Activated T-cell treated with anti-CD3 and anti-CD28 coated beads, Interleukin-2, amount 50 U/mL, for 24 hours (primary cell): ENCODE data around the gene CD300LB.
A peak's percentile ranks its signal among the peaks of the same experiment; 100 is the strongest.
"Not testable (repeated sequence)": the region's sequence is repeated elsewhere in the genome, so short reads cannot be mapped to it uniquely, and the experiment has no call there.

Source experiments
- DNase-seq: peaks from one replicate; pipeline ENCODE4 v3.0.0-alpha.2; 2020
- H3K27ac Mint-ChIP-seq: 2 replicates; pipeline ENCODE4 v1.8.0; 2020; ENCODE audit warnings: mild to moderate bottlenecking, mixed read lengths
- H3K27me3 Mint-ChIP-seq: 2 replicates; pipeline ENCODE4 v1.8.0; 2020; ENCODE audit warnings: mixed read lengths
- H3K36me3 Mint-ChIP-seq: 2 replicates; pipeline ENCODE4 v1.8.0; 2020; ENCODE audit warnings: low read depth, mixed read lengths
- H3K4me1 Mint-ChIP-seq: 2 replicates; pipeline ENCODE4 v1.8.0; 2020; ENCODE audit warnings: low read depth, mixed read lengths
- H3K4me3 Mint-ChIP-seq: 2 replicates; pipeline ENCODE4 v1.8.0; 2020; ENCODE audit warnings: mild to moderate bottlenecking, moderate library complexity, mixed read lengths
- H3K9me3 Mint-ChIP-seq: 2 replicates; pipeline ENCODE4 v1.8.0; 2020; ENCODE audit warnings: mixed read lengths

The CD300LB gene

GRCh38 chr17:74512036-74512435 lies 19.2 kb downstream of the CD300LB start:
- no peak for DNase-seq
- Mint-ChIP-seq H3K36me3 (peaks cover 2% of the 10 kb centered on the region), H3K4me3 (peak overlapping the region; percentile 52), H3K27ac (peak overlapping the region; percentile 93), H3K27me3 (peaks cover 24% of the 10 kb centered on the region), H3K4me1 (peaks cover 32% of the 10 kb centered on the region), H3K9me3 (peaks cover 14% of the 10 kb centered on the region)

GRCh38 chr17:74508156-74508555 lies 23.1 kb downstream of the CD300LB start:
- peaks cover 19% of the 10 kb centered on the region for H3K4me1 Mint-ChIP-seq
- H3K4me3 Mint-ChIP-seq: no peak overlapping the region
- no peaks in the 10 kb centered on the region for H3K9me3 Mint-ChIP-seq
- no peak for DNase-seq
- no peaks in the 10 kb centered on the region for H3K27me3 Mint-ChIP-seq
- H3K36me3 Mint-ChIP-seq: no peaks in the 10 kb centered on the region
- no peak overlapping the region for H3K27ac Mint-ChIP-seq

- H3K9me3 Mint-ChIP-seq, H3K36me3 Mint-ChIP-seq, H3K4me1 Mint-ChIP-seq, H3K27ac Mint-ChIP-seq, H3K27me3 Mint-ChIP-seq, H3K4me3 Mint-ChIP-seq, DNase-seq: not testable (repeated sequence)
Observed at GRCh38 chr17:74503949-74504348, 27.3 kb downstream of the CD300LB start.

- Mint-ChIP-seq H3K9me3 (no peaks in the 10 kb centered on the region), H3K36me3 (no peaks in the 10 kb centered on the region), H3K4me1 (no peaks in the 10 kb centered on the region), H3K27me3 (no peaks in the 10 kb centered on the region), H3K27ac (no peak overlapping the region), H3K4me3 (no peak overlapping the region)
- DNase-seq: no peak
Observed at GRCh38 chr17:74502861-74503260, 28.4 kb downstream of the CD300LB start.

GRCh38 chr17:74499992-74500391 lies 31.3 kb downstream of the CD300LB start:
- Mint-ChIP-seq H3K27me3 (no peaks in the 10 kb centered on the region), H3K4me1 (no peaks in the 10 kb centered on the region), H3K27ac (no peak overlapping the region), H3K9me3 (no peaks in the 10 kb centered on the region), H3K36me3 (no peaks in the 10 kb centered on the region), H3K4me3 (no peak overlapping the region)
- no peak for DNase-seq

GRCh38 chr17:74497471-74497870 lies 33.8 kb downstream of the CD300LB start:
- no peak for DNase-seq
- H3K27me3 Mint-ChIP-seq: no peaks in the 10 kb centered on the region
- no peak overlapping the region for H3K4me3 Mint-ChIP-seq
- no peaks in the 10 kb centered on the region for H3K36me3 Mint-ChIP-seq
- peaks cover 3% of the 10 kb centered on the region for H3K4me1 Mint-ChIP-seq
- no peaks in the 10 kb centered on the region for H3K9me3 Mint-ChIP-seq
- H3K27ac Mint-ChIP-seq: no peak overlapping the region

- peak; percentile 79 for DNase-seq
- H3K27me3 Mint-ChIP-seq: no peaks in the 10 kb centered on the region
- peaks cover 3% of the 10 kb centered on the region for H3K4me1 Mint-ChIP-seq
- H3K36me3 Mint-ChIP-seq: no peaks in the 10 kb centered on the region
- no peak overlapping the region for H3K4me3 Mint-ChIP-seq
- H3K9me3 Mint-ChIP-seq: no peaks in the 10 kb centered on the region
- no peak overlapping the region for H3K27ac Mint-ChIP-seq
Observed at GRCh38 chr17:74493331-74493833, 37.9 kb downstream of the CD300LB start.

GRCh38 chr17:74491626-74492025 lies 39.6 kb downstream of the CD300LB start:
- Mint-ChIP-seq H3K4me1 (peaks cover 3% of the 10 kb centered on the region), H3K27me3 (no peaks in the 10 kb centered on the region), H3K4me3 (no peak overlapping the region), H3K36me3 (no peaks in the 10 kb centered on the region), H3K27ac (no peak overlapping the region), H3K9me3 (no peaks in the 10 kb centered on the region)
- no peak for DNase-seq

- Mint-ChIP-seq H3K9me3 (no peaks in the 10 kb centered on the region), H3K27me3 (no peaks in the 10 kb centered on the region), H3K36me3 (no peaks in the 10 kb centered on the region), H3K4me1 (peaks cover 3% of the 10 kb centered on the region), H3K27ac (no peak overlapping the region), H3K4me3 (no peak overlapping the region)
- no peak for DNase-seq
Observed at GRCh38 chr17:74490716-74491115, 40.6 kb downstream of the CD300LB start.

- not testable (repeated sequence) for H3K9me3 Mint-ChIP-seq, H3K27ac Mint-ChIP-seq, H3K4me1 Mint-ChIP-seq, DNase-seq, H3K27me3 Mint-ChIP-seq, H3K4me3 Mint-ChIP-seq, H3K36me3 Mint-ChIP-seq
Observed at GRCh38 chr17:74488276-74488675, 43.0 kb downstream of the CD300LB start.

GRCh38 chr17:74485841-74486240 lies 45.4 kb downstream of the CD300LB start:
- Mint-ChIP-seq H3K27me3 (no peaks in the 10 kb centered on the region), H3K27ac (no peak overlapping the region), H3K9me3 (no peaks in the 10 kb centered on the region), H3K36me3 (no peaks in the 10 kb centered on the region), H3K4me1 (no peaks in the 10 kb centered on the region), H3K4me3 (no peak overlapping the region)
- no peak for DNase-seq

GRCh38 chr17:74485022-74485743 lies 46.1 kb downstream of the CD300LB start:
- Mint-ChIP-seq H3K27ac (no peak overlapping the region), H3K4me1 (peaks cover 1% of the 10 kb centered on the region), H3K4me3 (no peak overlapping the region), H3K36me3 (no peaks in the 10 kb centered on the region), H3K9me3 (no peaks in the 10 kb centered on the region), H3K27me3 (no peaks in the 10 kb centered on the region)
- no peak for DNase-seq

- H3K27ac Mint-ChIP-seq: no peak overlapping the region
- no peaks in the 10 kb centered on the region for H3K9me3 Mint-ChIP-seq
- DNase-seq: no peak
- no peaks in the 10 kb centered on the region for H3K27me3 Mint-ChIP-seq
- no peaks in the 10 kb centered on the region for H3K36me3 Mint-ChIP-seq
- no peak overlapping the region for H3K4me3 Mint-ChIP-seq
- H3K4me1 Mint-ChIP-seq: peaks cover 12% of the 10 kb centered on the region
Observed at GRCh38 chr17:74484066-74484465, 47.2 kb downstream of the CD300LB start.

GRCh38 chr17:74481621-74482020 lies 49.7 kb downstream of the CD300LB start:
- Mint-ChIP-seq H3K27me3 (no peaks in the 10 kb centered on the region), H3K36me3 (peaks cover 2% of the 10 kb centered on the region), H3K27ac (peak overlapping the region; percentile 56), H3K4me3 (no peak overlapping the region), H3K4me1 (peaks cover 30% of the 10 kb centered on the region), H3K9me3 (peaks cover 2% of the 10 kb centered on the region)
- DNase-seq: no peak

GRCh38 chr17:74480290-74480689 lies 51.0 kb downstream of the CD300LB start:
- Mint-ChIP-seq H3K36me3 (peaks cover 13% of the 10 kb centered on the region), H3K4me3 (no peak overlapping the region), H3K9me3 (peaks cover 8% of the 10 kb centered on the region), H3K27ac (peak overlapping the region; percentile 56), H3K4me1 (peaks cover 30% of the 10 kb centered on the region), H3K27me3 (no peaks in the 10 kb centered on the region)
- no peak for DNase-seq
